ENCODE data around the gene HACD2.

- TF ChIP-seq ZNF510 (tag by site-specific recombination; IDR thresholded peaks at IDR 0.05; ENCODE audit: insufficient replicate concordance): no peak
- TF ChIP-seq CTCF (tag by site-specific recombination; IDR thresholded peaks at IDR 0.05): no peak
- TF ChIP-seq PRDM4 (tag by site-specific recombination; IDR thresholded peaks at IDR 0.05): no peak
- no peak for TF ChIP-seq ZNF311 (tag by site-specific recombination; IDR thresholded peaks at IDR 0.05; ENCODE audit: borderline replicate concordance)
- TF ChIP-seq, protein P1, sequence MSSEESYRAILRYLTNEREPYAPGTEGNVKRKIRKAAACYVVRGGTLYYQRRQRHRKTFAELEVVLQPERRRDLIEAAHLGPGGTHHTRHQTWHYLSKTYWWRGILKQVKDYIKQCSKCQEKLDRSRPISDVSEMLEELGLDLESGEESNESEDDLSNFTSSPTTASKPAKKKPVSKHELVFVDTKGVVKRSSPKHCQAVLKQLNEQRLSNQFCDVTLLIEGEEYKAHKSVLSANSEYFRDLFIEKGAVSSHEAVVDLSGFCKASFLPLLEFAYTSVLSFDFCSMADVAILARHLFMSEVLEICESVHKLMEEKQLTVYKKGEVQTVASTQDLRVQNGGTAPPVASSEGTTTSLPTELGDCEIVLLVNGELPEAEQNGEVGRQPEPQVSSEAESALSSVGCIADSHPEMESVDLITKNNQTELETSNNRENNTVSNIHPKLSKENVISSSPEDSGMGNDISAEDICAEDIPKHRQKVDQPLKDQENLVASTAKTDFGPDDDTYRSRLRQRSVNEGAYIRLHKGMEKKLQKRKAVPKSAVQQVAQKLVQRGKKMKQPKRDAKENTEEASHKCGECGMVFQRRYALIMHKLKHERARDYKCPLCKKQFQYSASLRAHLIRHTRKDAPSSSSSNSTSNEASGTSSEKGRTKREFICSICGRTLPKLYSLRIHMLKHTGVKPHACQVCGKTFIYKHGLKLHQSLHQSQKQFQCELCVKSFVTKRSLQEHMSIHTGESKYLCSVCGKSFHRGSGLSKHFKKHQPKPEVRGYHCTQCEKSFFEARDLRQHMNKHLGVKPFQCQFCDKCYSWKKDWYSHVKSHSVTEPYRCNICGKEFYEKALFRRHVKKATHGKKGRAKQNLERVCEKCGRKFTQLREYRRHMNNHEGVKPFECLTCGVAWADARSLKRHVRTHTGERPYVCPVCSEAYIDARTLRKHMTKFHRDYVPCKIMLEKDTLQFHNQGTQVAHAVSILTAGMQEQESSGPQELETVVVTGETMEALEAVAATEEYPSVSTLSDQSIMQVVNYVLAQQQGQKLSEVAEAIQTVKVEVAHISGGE (tag by site-specific recombination; conservative IDR thresholded peaks at IDR 0.05; ENCODE audit: low read depth): no peak
- no peak for TF ChIP-seq ZNF184 (tag by site-specific recombination; IDR thresholded peaks at IDR 0.05)
- no peak for TF ChIP-seq ZNF514 (tag by site-specific recombination; IDR thresholded peaks at IDR 0.05)
- no peak for TF ChIP-seq ZNF704 (tag by site-specific recombination; IDR thresholded peaks at IDR 0.05)
- TF ChIP-seq, protein P2, sequence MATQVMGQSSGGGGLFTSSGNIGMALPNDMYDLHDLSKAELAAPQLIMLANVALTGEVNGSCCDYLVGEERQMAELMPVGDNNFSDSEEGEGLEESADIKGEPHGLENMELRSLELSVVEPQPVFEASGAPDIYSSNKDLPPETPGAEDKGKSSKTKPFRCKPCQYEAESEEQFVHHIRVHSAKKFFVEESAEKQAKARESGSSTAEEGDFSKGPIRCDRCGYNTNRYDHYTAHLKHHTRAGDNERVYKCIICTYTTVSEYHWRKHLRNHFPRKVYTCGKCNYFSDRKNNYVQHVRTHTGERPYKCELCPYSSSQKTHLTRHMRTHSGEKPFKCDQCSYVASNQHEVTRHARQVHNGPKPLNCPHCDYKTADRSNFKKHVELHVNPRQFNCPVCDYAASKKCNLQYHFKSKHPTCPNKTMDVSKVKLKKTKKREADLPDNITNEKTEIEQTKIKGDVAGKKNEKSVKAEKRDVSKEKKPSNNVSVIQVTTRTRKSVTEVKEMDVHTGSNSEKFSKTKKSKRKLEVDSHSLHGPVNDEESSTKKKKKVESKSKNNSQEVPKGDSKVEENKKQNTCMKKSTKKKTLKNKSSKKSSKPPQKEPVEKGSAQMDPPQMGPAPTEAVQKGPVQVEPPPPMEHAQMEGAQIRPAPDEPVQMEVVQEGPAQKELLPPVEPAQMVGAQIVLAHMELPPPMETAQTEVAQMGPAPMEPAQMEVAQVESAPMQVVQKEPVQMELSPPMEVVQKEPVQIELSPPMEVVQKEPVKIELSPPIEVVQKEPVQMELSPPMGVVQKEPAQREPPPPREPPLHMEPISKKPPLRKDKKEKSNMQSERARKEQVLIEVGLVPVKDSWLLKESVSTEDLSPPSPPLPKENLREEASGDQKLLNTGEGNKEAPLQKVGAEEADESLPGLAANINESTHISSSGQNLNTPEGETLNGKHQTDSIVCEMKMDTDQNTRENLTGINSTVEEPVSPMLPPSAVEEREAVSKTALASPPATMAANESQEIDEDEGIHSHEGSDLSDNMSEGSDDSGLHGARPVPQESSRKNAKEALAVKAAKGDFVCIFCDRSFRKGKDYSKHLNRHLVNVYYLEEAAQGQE (tag by site-specific recombination; IDR thresholded peaks at IDR 0.05): no peak
- TF ChIP-seq MEIS1 (CRISPR knock-in tag; IDR thresholded peaks at IDR 0.05; ENCODE audit: borderline replicate concordance): no peak
- TF ChIP-seq, protein P3, sequence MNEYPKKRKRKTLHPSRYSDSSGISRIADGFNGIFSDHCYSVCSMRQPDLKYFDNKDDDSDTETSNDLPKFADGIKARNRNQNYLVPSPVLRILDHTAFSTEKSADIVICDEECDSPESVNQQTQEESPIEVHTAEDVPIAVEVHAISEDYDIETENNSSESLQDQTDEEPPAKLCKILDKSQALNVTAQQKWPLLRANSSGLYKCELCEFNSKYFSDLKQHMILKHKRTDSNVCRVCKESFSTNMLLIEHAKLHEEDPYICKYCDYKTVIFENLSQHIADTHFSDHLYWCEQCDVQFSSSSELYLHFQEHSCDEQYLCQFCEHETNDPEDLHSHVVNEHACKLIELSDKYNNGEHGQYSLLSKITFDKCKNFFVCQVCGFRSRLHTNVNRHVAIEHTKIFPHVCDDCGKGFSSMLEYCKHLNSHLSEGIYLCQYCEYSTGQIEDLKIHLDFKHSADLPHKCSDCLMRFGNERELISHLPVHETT (tag by site-specific recombination; IDR thresholded peaks at IDR 0.05): no peak
- TF ChIP-seq ZNF132 (tag by site-specific recombination; IDR thresholded peaks at IDR 0.05; ENCODE audit: borderline replicate concordance): no peak
- TF ChIP-seq FEZF1 (tag by site-specific recombination; IDR thresholded peaks at IDR 0.05): no peak
- no peak for TF ChIP-seq ZFP37 (tag by site-specific recombination; IDR thresholded peaks at IDR 0.05)
These were observed 73.8 kb downstream of the HACD2 start for GRCh38 chr3:123511084-123511483.

All from HEK293 (cell line).